ENCODE measurements around the gene NOS1AP.

NOS1AP gene

DNA sequence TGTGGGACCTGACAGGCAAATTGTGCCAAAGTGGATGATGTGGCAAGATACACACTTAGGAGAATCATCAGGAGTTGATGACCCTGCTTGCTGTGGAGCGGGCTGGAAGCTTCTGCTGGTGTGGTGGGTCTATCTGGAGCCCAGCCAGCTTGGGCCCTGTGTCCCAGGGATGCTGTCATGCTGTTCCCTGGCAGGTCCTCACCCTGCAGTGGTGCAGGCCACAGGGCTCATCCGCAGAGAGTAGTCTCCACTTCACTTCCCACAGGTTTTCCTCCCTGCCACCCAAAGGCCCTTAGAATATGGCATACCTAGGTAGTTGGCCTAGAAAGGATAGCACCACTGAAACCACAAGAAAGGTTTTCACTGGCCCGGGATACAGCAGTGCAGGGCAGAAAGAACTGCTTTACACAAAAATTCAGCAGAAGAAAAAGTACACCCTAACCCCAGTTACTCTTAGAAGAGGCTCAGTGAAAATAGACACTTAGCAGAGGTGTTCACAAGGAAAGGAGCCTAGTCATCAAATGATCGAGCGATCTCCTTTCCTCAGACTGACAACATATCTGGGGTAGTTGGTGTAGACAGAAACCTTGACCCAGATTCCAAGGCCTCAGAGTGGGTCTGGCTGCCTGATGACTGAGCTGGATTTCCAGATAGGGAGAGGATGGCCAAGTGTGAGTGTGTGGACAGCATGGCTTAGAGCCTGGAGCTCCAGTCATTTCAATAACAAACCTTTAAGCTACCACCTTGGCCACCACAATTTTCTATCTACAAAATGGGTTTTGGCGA, 310.8 kb downstream of the NOS1AP start:
- DNase-seq (ENCODE audit: low read depth): no peak
- TF ChIP-seq, protein P1, sequence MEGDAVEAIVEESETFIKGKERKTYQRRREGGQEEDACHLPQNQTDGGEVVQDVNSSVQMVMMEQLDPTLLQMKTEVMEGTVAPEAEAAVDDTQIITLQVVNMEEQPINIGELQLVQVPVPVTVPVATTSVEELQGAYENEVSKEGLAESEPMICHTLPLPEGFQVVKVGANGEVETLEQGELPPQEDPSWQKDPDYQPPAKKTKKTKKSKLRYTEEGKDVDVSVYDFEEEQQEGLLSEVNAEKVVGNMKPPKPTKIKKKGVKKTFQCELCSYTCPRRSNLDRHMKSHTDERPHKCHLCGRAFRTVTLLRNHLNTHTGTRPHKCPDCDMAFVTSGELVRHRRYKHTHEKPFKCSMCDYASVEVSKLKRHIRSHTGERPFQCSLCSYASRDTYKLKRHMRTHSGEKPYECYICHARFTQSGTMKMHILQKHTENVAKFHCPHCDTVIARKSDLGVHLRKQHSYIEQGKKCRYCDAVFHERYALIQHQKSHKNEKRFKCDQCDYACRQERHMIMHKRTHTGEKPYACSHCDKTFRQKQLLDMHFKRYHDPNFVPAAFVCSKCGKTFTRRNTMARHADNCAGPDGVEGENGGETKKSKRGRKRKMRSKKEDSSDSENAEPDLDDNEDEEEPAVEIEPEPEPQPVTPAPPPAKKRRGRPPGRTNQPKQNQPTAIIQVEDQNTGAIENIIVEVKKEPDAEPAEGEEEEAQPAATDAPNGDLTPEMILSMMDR (IDR thresholded peaks at IDR 0.05; ENCODE audit: low read depth, low read length, missing control alignments): no peak
- in situ Hi-C loops (cut with HindIII; ENCODE audit: low sequenced_read_pairs): no loop called here
- no peak overlapping the region for H3K4me3 ChIP-seq (ENCODE audit: low read depth, low read length)

DNA sequence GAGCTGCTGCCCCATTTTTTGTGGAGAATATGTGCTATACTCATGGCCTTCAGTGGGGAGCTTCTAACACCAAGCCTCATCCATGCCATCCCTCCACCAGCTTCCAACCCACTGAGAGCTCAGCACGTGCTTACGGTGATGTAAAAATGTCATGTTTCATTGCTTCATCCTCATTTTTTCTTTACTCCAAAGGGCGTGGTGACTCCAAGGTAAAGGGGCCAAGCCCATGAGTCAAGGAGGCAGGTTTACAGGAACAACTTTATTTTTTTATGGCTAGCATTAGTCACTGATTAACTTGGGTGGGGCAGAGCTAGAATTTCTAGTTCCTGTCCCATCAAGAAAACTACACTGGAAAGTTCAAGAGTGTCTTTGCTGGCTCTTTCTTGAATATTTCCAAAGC, 311.9 kb downstream of the NOS1AP start, which contains the start of gene C1orf226:
Gene C1orf226, plus strand, starts transcription at position 346 of the 400 bp plus-strand sequence. CDS start 174 bp downstream, outside the sequence.
- in situ Hi-C loops (cut with HindIII; ENCODE audit: low sequenced_read_pairs): no loop called here

DNA sequence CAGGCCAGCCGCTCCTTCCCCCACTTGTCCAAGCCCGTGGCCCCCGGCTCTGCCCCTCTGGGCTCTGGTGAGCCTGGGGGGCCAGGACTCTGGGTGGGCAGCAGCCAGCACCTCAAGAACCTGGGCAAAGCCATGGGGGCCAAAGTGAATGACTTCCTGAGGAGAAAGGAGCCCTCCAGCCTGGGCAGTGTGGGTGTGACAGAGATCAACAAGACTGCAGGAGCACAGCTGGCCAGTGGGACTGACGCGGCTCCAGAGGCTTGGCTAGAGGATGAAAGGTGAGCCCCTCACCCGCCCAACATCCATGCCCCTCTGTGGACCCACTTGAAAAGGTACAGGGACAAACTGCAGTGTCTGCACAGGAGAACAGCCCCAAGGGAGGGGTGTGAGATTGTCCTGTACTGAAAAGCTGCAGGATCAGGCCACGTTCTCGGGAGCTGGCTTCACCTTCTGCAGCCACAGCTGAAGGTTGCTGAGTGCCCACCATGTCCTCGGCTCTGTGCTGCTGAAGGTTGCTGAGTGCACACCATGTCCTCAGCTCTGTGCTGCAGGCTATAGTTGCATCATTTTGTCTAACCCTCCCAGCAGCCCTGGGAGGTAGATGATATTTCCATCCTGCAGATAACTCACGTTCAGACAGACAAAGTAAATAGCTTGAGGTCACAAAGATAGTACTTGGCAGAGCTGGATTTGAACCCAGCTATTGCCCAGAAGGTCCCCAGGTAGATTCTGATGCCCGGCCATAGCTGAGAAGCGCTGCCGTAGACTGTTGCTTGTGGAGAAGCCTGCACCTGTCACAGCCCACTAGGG, 312.7 kb downstream of the NOS1AP start:
- TF ChIP-seq, protein P1 (IDR thresholded peaks at IDR 0.05; ENCODE audit: low read depth, low read length, missing control alignments): no peak
- in situ Hi-C loops (cut with HindIII; ENCODE audit: low sequenced_read_pairs): no loop called here
- no peak for DNase-seq (ENCODE audit: low read depth)
- no peak overlapping the region for H3K4me3 ChIP-seq (ENCODE audit: low read depth, low read length)

More for the DNA sequence above, 311.9 kb downstream of the NOS1AP start, which contains the start of gene C1orf226:
- no peak within 1 kb of the TSS for H3K4me3 ChIP-seq (ENCODE audit: low read depth, low read length)
- TF ChIP-seq, protein P1 (IDR thresholded peaks at IDR 0.05; ENCODE audit: low read depth, low read length, missing control alignments): no peak
- no peak for DNase-seq (ENCODE audit: low read depth)

DNA sequence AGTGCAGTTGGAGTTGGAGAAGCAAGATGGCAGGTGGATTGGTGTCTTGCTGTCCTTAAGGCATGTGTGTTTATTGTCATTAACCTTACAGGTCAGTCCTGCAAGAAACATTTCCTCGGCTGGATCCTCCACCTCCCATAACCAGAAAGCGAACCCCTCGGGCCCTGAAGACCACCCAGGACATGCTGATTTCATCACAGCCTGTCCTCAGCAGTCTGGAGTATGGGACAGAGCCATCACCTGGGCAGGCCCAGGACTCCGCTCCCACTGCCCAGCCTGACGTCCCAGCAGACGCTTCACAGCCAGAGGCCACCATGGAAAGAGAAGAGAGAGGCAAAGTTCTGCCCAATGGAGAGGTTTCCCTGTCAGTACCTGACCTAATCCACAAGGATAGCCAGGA, 313.6 kb downstream of the NOS1AP start:
- TF ChIP-seq, protein P1 (IDR thresholded peaks at IDR 0.05; ENCODE audit: low read depth, low read length, missing control alignments): no peak
- no peak overlapping the region for H3K4me3 ChIP-seq (ENCODE audit: low read depth, low read length)
- no peak for DNase-seq (ENCODE audit: low read depth)
- in situ Hi-C loops (cut with HindIII; ENCODE audit: low sequenced_read_pairs): no loop called here

DNA sequence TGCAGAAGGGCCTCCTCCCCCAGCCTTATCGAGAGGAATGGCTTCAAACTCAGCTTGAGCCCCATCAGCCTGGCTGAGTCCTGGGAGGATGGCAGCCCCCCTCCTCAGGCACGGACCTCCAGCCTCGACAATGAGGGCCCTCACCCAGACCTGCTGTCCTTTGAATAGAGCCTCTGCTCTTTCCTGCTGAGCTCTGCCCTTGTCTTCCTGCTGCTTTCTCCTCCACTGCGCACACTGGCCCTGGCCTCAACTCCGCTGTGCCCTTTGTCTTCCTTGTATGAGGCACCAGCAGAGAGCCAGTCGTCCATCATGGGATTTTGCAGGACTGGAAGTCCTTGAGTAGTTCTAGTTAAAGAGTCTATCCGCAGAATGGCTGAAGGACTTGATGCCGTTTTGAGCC, 314.0 kb downstream of the NOS1AP start:
- DNase-seq (ENCODE audit: low read depth): no peak
- in situ Hi-C loops (cut with HindIII; ENCODE audit: low sequenced_read_pairs): no loop called here
- TF ChIP-seq, protein P1 (IDR thresholded peaks at IDR 0.05; ENCODE audit: low read depth, low read length, missing control alignments): no peak
- H3K4me3 ChIP-seq (ENCODE audit: low read depth, low read length): no peak overlapping the region

DNA sequence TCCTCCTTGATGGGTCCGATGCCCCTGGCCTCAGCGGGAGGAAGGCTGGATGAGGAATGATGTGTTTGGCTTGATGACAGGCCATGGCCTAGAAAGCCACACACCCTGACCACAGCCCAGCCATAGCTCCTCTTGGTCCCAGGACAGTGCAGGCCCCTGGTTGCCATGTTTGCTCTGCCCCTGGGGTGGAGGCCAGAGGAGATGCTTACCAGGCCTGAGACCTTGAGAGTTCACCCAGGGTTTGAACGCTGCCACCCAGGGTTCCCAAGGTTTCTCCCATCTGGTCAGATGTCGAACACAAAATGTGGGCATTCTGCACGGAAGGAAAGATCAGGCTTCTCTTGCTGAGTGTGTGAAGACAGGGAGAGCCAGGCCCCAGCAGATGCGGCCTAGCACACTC, 314.6 kb downstream of the NOS1AP start:
- in situ Hi-C loops (cut with HindIII; ENCODE audit: low sequenced_read_pairs): no loop called here
- DNase-seq (ENCODE audit: low read depth): no peak
- TF ChIP-seq, protein P1 (IDR thresholded peaks at IDR 0.05; ENCODE audit: low read depth, low read length, missing control alignments): no peak
- H3K4me3 ChIP-seq (ENCODE audit: low read depth, low read length): no peak overlapping the region

Data from astrocyte of the cerebellum (primary cell).